H9 (cell line): ENCODE measurements around the gene PAK5. TPM values are rescaled to one million over a fixed set of nuclear protein-coding genes. Genes with fewer than 3 reads are reported as not detected.

ENCODE experiments used
- DNase-seq: peaks from one replicate; pipeline ENCODE4 v3.0.0-alpha.2; 2017
- H2AFZ ChIP-seq: one replicate; pipeline ENCODE4 v1.6.1; 2013; ENCODE audit warnings: mild to moderate bottlenecking, low read length, control low read depth, moderate library complexity
- H2AK5ac ChIP-seq: 2 replicates; pipeline ENCODE4 v1.6.1; 2013; ENCODE audit warnings: low read length, control low read depth, mixed read lengths; ENCODE audit not compliant: insufficient read length
- H2BK120ac ChIP-seq: one replicate; pipeline ENCODE4 v1.6.1; 2013; ENCODE audit warnings: low read depth, mild to moderate bottlenecking, low read length, control low read depth, inconsistent platforms; ENCODE audit not compliant: poor library complexity, severe bottlenecking
- H2BK12ac ChIP-seq: 2 replicates; pipeline ENCODE4 v1.6.1; 2013; ENCODE audit warnings: low read length, control low read depth, mixed read lengths, low read depth; ENCODE audit not compliant: insufficient read length
- H2BK15ac ChIP-seq: 2 replicates; pipeline ENCODE4 v1.6.1; 2013; ENCODE audit warnings: low read depth, low read length, control low read depth
- H2BK20ac ChIP-seq: one replicate; pipeline ENCODE4 v1.6.1; 2013; ENCODE audit warnings: low read depth, mild to moderate bottlenecking, low read length, control low read depth, inconsistent platforms; ENCODE audit not compliant: poor library complexity, severe bottlenecking
- H2BK5ac ChIP-seq: 2 replicates; pipeline ENCODE4 v1.6.1; 2013; ENCODE audit warnings: low read length, control low read depth, mixed read lengths; ENCODE audit not compliant: insufficient read length
- H3K14ac ChIP-seq: 2 replicates; pipeline ENCODE4 v1.6.1; 2013; ENCODE audit warnings: low read length, control low read depth; ENCODE audit not compliant: insufficient read depth
- H3K18ac ChIP-seq: 2 replicates; pipeline ENCODE4 v1.6.1; 2013; ENCODE audit warnings: low read depth, mild to moderate bottlenecking, mixed read lengths, low read length, control low read depth; ENCODE audit not compliant: insufficient read length
- H3K23ac ChIP-seq: 2 replicates; pipeline ENCODE4 v1.6.1; 2013; ENCODE audit warnings: low read length, control low read depth, mixed read lengths, low read depth; ENCODE audit not compliant: insufficient read length
- H3K23me2 ChIP-seq: 2 replicates; pipeline ENCODE4 v1.6.1; 2013; ENCODE audit warnings: low read depth, mild to moderate bottlenecking, mixed read lengths, low read length, control low read depth; ENCODE audit not compliant: insufficient read length, poor library complexity, severe bottlenecking
- H3K27ac ChIP-seq: 2 replicates; pipeline ENCODE4 v1.5.1; 2013; ENCODE audit warnings: low read length, control low read depth, mixed read lengths, low read depth; ENCODE audit not compliant: insufficient read length
- H3K27me3 ChIP-seq: 2 replicates; pipeline ENCODE4 v1.6.1; 2013; ENCODE audit warnings: low read length, control low read depth, inconsistent platforms; ENCODE audit not compliant: insufficient read depth
- H3K4ac ChIP-seq: 2 replicates; pipeline ENCODE4 v1.6.1; 2013; ENCODE audit warnings: low read depth, mild to moderate bottlenecking, control low read depth, inconsistent platforms, low read length, moderate library complexity
- H3K4me1 ChIP-seq: 2 replicates; pipeline ENCODE4 v1.6.1; 2013; ENCODE audit warnings: low read length, control low read depth, inconsistent platforms; ENCODE audit not compliant: insufficient read depth
- H3K4me2 ChIP-seq: 2 replicates; pipeline ENCODE4 v1.6.1; 2013; ENCODE audit warnings: low read length, control low read depth, mixed read lengths; ENCODE audit not compliant: insufficient read length, insufficient read depth
- H3K56ac ChIP-seq: 2 replicates; pipeline ENCODE4 v1.6.1; 2013; ENCODE audit warnings: low read depth, mild to moderate bottlenecking, mixed read lengths, low read length, control low read depth; ENCODE audit not compliant: insufficient read length
- H3K79me1 ChIP-seq: 2 replicates; pipeline ENCODE4 v1.6.1; 2013; ENCODE audit warnings: low read depth, mild to moderate bottlenecking, moderate library complexity, low read length, control low read depth, inconsistent platforms; ENCODE audit not compliant: insufficient read depth, poor library complexity, severe bottlenecking
- H3K79me2 ChIP-seq: 2 replicates; pipeline ENCODE4 v1.6.1; 2013; ENCODE audit warnings: low read length, control low read depth, inconsistent platforms; ENCODE audit not compliant: insufficient read depth
- H3K9ac ChIP-seq: 2 replicates; pipeline ENCODE4 v1.6.1; 2013; ENCODE audit warnings: low read length, control low read depth, mixed read lengths; ENCODE audit not compliant: insufficient read length; ENCODE audit errors: extremely low read depth
- H3K9me3 ChIP-seq: one replicate; pipeline ENCODE4 v1.6.1; 2013; ENCODE audit warnings: low read depth, low read length, inconsistent platforms; ENCODE audit not compliant: control insufficient read depth
- H3T11ph ChIP-seq: one replicate; pipeline ENCODE4 v1.6.1; 2013; ENCODE audit warnings: mild to moderate bottlenecking, low read length, control low read depth, inconsistent platforms
- H4K20me1 ChIP-seq: one replicate; pipeline ENCODE4 v1.6.1; 2013; ENCODE audit not compliant: control insufficient read depth, insufficient read length, insufficient read depth
- H4K5ac ChIP-seq: 2 replicates; pipeline ENCODE4 v1.6.1; 2013; ENCODE audit warnings: low read depth, mild to moderate bottlenecking, mixed read lengths, low read length, control low read depth; ENCODE audit not compliant: insufficient read length
- H4K8ac ChIP-seq: replicated peaks from 2 replicates; pipeline ENCODE4 v1.6.1; 2013; ENCODE audit warnings: low read length, control low read depth, mixed read lengths, low read depth; ENCODE audit not compliant: insufficient read length
- H4K91ac ChIP-seq: 2 replicates; pipeline ENCODE4 v1.6.1; 2013; ENCODE audit warnings: low read depth, mild to moderate bottlenecking, moderate library complexity, mixed read lengths, low read length, control low read depth; ENCODE audit not compliant: insufficient read length
- H3K27ac Mint-ChIP-seq, 3 experiments: 2 replicates in 2 of 3; 3 replicates in 1 of 3; pipeline ENCODE4 v1.8.0; 2020 to 2021; ENCODE audit warnings: mixed read lengths in 3 of 3, mild to moderate bottlenecking in 1 of 3, moderate library complexity in 1 of 3
- H3K27me3 Mint-ChIP-seq: 2 replicates; pipeline ENCODE4 v1.8.0; 2021; ENCODE audit warnings: low read depth, mild to moderate bottlenecking, moderate library complexity, mixed read lengths
- H3K36me3 Mint-ChIP-seq, 3 experiments: 2 replicates in 2 of 3; 3 replicates in 1 of 3; pipeline ENCODE4 v1.8.0; 2020 to 2021; ENCODE audit warnings: low read depth in 3 of 3, mixed read lengths in 3 of 3; ENCODE audit not compliant: insufficient read depth in 1 of 3
- H3K4me1 Mint-ChIP-seq, 2 experiments: 2 replicates each; pipeline ENCODE4 v1.8.0; 2020; ENCODE audit warnings: mixed read lengths in 2 of 2
- H3K4me3 Mint-ChIP-seq, 2 experiments: 2 replicates in 1 of 2; 3 replicates in 1 of 2; pipeline ENCODE4 v1.8.0; 2020 to 2021; ENCODE audit warnings: mild to moderate bottlenecking in 2 of 2, mixed read lengths in 2 of 2, moderate library complexity in 1 of 2
- H3K9me3 Mint-ChIP-seq, 2 experiments: 2 replicates in 1 of 2; 3 replicates in 1 of 2; pipeline ENCODE4 v1.8.0; 2020; ENCODE audit warnings: mild to moderate bottlenecking in 2 of 2, mixed read lengths in 2 of 2, moderate library complexity in 1 of 2
- CTCF ChIP-seq: fragments of 200-600 bp; sonication (generic); conservative IDR thresholded peaks from 3 replicates; pipeline ENCODE4 v1.8.0; 2021; ENCODE audit warnings: antibody characterized with exemption, mild to moderate bottlenecking
- WGBS: extraction: QIAGEN DNeasy Blood & Tissue Kit; methylation state at CpG from one replicate; pipeline ENCODE4 v1.1.7; 2013; ENCODE audit warnings: missing lambda C conversion rate, low lambda C conversion rate, mixed read lengths; ENCODE audit not compliant: insufficient read length; ENCODE audit errors: extremely low coverage; 5-methylcytosine and 5-hydroxymethylcytosine counted together
- total RNA-seq: library from RNA; stranded (reverse); gene quantifications from 2 replicates; pipeline ENCODE4 v1.2.1, GENCODE V29; 2021

PAK5 gene
- total RNA-seq, 1 experiment from 2014 or later, result 0.20 TPM

DNA sequence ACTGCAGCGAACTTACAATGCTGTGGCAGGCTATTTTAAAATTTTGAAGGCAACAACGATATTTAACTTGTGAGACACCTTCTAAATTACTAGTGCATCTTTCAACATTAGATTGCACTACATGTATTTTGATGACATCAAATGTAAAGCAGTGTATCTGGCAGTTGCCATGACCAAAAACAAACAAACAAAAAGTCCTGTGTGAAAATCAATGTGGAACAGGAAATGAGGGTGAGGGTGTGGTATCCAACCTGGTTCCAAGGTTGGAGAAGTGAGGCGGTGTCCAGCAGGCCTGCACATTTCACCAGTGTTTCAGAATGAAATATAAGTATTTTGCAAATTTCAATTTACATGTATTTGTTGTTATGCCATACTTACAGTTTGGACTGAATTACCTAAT, 212.5 kb downstream of the PAK5 start:
- no peaks in the 10 kb centered on the region for H3K27me3 ChIP-seq
- no peak overlapping the region for H3K4me3 Mint-ChIP-seq

More for the DNA sequence above, 212.5 kb downstream of the PAK5 start:
- H3K4me2 ChIP-seq, result no peak overlapping the region
- no CpG with 5 or more reads among the region's 3 CpGs for WGBS
- Mint-ChIP-seq H3K9me3 (peaks cover 5 to 13% of the 10 kb centered on the region in 2 experiments; a peak in 3 of 5 replicates), H3K36me3 (peaks cover 7 to 17% (median 7%) of the 10 kb centered on the region in 3 experiments; a peak in 6 of 7 replicates), H3K27ac (no peak overlapping the region), H3K27me3 (no peaks in the 10 kb centered on the region), H3K4me1 (peaks cover 4 to 9% of the 10 kb centered on the region in 2 experiments; a peak in 3 of 4 replicates)
- H2AFZ ChIP-seq, result no peak overlapping the region
- H3K4me1 ChIP-seq, result no peaks in the 10 kb centered on the region
- H3K79me1 ChIP-seq, result no peaks in the 10 kb centered on the region
- H2BK5ac ChIP-seq, result no peak overlapping the region
- H4K8ac ChIP-seq, result no peak overlapping the region
- no peak overlapping the region for H3K4ac ChIP-seq
- TF ChIP-seq CTCF, result no peak
- no peak overlapping the region for H3K27ac ChIP-seq
- H4K20me1 ChIP-seq, result no peaks in the 10 kb centered on the region
- no peak overlapping the region for H2BK20ac ChIP-seq
- H4K91ac ChIP-seq, result no peak overlapping the region
- no peak overlapping the region for H3K56ac ChIP-seq
- H3K9ac ChIP-seq, result no peak overlapping the region
- no peak overlapping the region for H3K23ac ChIP-seq
- H3K9me3 ChIP-seq, result no peaks in the 10 kb centered on the region
- no peaks in the 10 kb centered on the region for H3K23me2 ChIP-seq
- no peak overlapping the region for H3K18ac ChIP-seq
- no peak overlapping the region for H3T11ph ChIP-seq
- H2AK5ac ChIP-seq, result no peak overlapping the region
- no peak for DNase-seq
- H3K79me2 ChIP-seq, result no peaks in the 10 kb centered on the region; the same call in 1 of the 2 replicates
- H3K14ac ChIP-seq, result no peak overlapping the region
- no peak overlapping the region for H2BK120ac ChIP-seq
- no peak overlapping the region for H2BK12ac ChIP-seq
- H2BK15ac ChIP-seq, result no peak overlapping the region
- H4K5ac ChIP-seq, result no peak overlapping the region
